GM12878 (cell line): ENCODE data around the gene ADCYAP1. TPM values are rescaled to one million over a fixed set of nuclear protein-coding genes. Genes with fewer than 3 reads are reported as not detected.

ENCODE experiments used
- ATAC-seq: fragments of 200-7000 bp; cut with Tn5 transposase; 3 replicates; pipeline ENCODE4 v1.9.1; 2020; ENCODE audit warnings: mild to moderate bottlenecking, moderate library complexity
- BruUV-seq: library from RNA; stranded (reverse); fragments of 400-500 nt; replicated peaks from 2 replicates; lab custom pipeline; 2021; lab: Mats Ljungman, UMichigan
- CTCF ChIA-PET: fragments of 300-600 bp; sonication (Branson Sonifier 250); formaldehyde crosslinking; extraction: SDS; loops from one replicate; lab custom pipeline; 2021; ENCODE audit warnings: inconsistent platforms; lab: Yijun Ruan, JAX
- POLR2A ChIA-PET: fragments of 350-600 bp; formaldehyde crosslinking; extraction: SDS; loops from one replicate; lab custom pipeline; 2021; ENCODE audit warnings: inconsistent platforms; lab: Charles Lee
- RAD21 ChIA-PET: fragments of 300-600 bp; sonication (Branson Sonifier 250); formaldehyde crosslinking; loops from one replicate; lab custom pipeline; 2023; ENCODE audit warnings: antibody characterized with exemption; ENCODE audit not compliant: unreplicated experiment; lab: Charles Lee
- SMC1A ChIA-PET: fragments of 300-600 bp; sonication (Branson Sonifier 250); formaldehyde crosslinking; loops from one replicate; lab custom pipeline; 2023; ENCODE audit not compliant: unreplicated experiment, uncharacterized antibody; lab: Charles Lee
- DNase-seq: peaks from one replicate; pipeline ENCODE4 v3.0.0-alpha.2; 2011; ENCODE audit warnings: low read depth, low spot score
- FAIRE-seq: peaks from 3 replicates; lab custom pipeline; 2011; peaks lifted over from hg19 to GRCh38; lab: Jason Lieb, UNC
- H2AFZ ChIP-seq: 2 replicates; pipeline ENCODE4 v1.6.0; 2011; ENCODE audit warnings: low read depth, low read length, control low read depth; ENCODE audit not compliant: control insufficient read depth
- H3K27ac ChIP-seq: 2 replicates; pipeline ENCODE4 v1.5.1; 2011; ENCODE audit warnings: control low read depth; ENCODE audit not compliant: control insufficient read depth, insufficient read depth
- H3K27me3 ChIP-seq, 2 experiments: replicated peaks in 1 of 2; 2 replicates each; pipeline versions ENCODE4 v1.6.0 to v1.6.1; 2011; ENCODE audit warnings: low read length in 1 of 2; ENCODE audit not compliant: control insufficient read depth in 2 of 2, insufficient read depth in 2 of 2
- H3K36me3 ChIP-seq, 2 experiments: 2 replicates each; pipeline ENCODE4 v1.5.1; 2011; ENCODE audit warnings: low read length in 1 of 2; ENCODE audit not compliant: control insufficient read depth in 2 of 2, insufficient read depth in 2 of 2
- H3K4me1 ChIP-seq: 2 replicates; pipeline ENCODE4 v1.6.1; 2011; ENCODE audit warnings: mild to moderate bottlenecking, low read length, moderate library complexity, mixed read lengths; ENCODE audit not compliant: control insufficient read depth, insufficient read depth
- H3K4me2 ChIP-seq: 2 replicates; pipeline ENCODE4 v1.6.0; 2011; ENCODE audit warnings: control low read depth; ENCODE audit not compliant: control insufficient read depth, insufficient read depth
- H3K4me3 ChIP-seq: fragments of 200-600 bp; sonication (generic); 2 replicates; pipeline ENCODE4 v1.5.1; 2016
- H3K79me2 ChIP-seq: 2 replicates; pipeline ENCODE4 v1.6.0; 2011; ENCODE audit warnings: low read length; ENCODE audit not compliant: control insufficient read depth, insufficient read depth
- H3K9ac ChIP-seq: 2 replicates; pipeline ENCODE4 v1.8.0; 2011; ENCODE audit warnings: low read length, control low read depth, mixed read lengths; ENCODE audit not compliant: control insufficient read depth, insufficient read depth
- H3K9me3 ChIP-seq: replicated peaks from 3 replicates; pipeline ENCODE4 v1.5.1; 2011; ENCODE audit warnings: mild to moderate bottlenecking, low read length; ENCODE audit not compliant: control insufficient read depth, insufficient read depth
- H4K20me1 ChIP-seq: 2 replicates; pipeline ENCODE4 v1.6.0; 2011; ENCODE audit not compliant: control insufficient read depth, insufficient read depth
- EZH2 ChIP-seq: IDR thresholded peaks from 2 replicates; pipeline ENCODE4 v1.6.1; 2012; ENCODE audit warnings: low read depth, mild to moderate bottlenecking, control low read depth, inconsistent platforms, low read length, borderline replicate concordance; ENCODE audit not compliant: control insufficient read depth
- FOS ChIP-seq: IDR thresholded peaks from 3 replicates; pipeline ENCODE4 v1.6.1; 2011; ENCODE audit warnings: borderline replicate concordance; ENCODE audit not compliant: insufficient read length; ENCODE audit errors: extremely low read depth
- HDAC6 ChIP-seq: fragments of 200-600 bp; sonication (generic); IDR thresholded peaks from one replicate; pipeline ENCODE4 v1.8.0; 2017; ENCODE audit warnings: antibody characterized with exemption; ENCODE audit not compliant: unreplicated experiment
- PAX5 ChIP-seq: IDR thresholded peaks from 2 replicates; pipeline ENCODE4 v1.6.1; 2011; ENCODE audit warnings: low read depth, low read length, borderline replicate concordance
- ZBED1 ChIP-seq: IDR thresholded peaks from 2 replicates; pipeline ENCODE4 v1.6.1; 2016; ENCODE audit warnings: borderline replicate concordance
- ZBTB33 ChIP-seq: fragments of 450-650 bp; IDR thresholded peaks from 2 replicates; pipeline ENCODE4 v1.6.1; 2017; ENCODE audit warnings: mild to moderate bottlenecking
- WGBS: methylation state at CpG from one replicate; pipeline ENCODE4 v1.1.6; 2016; ENCODE audit warnings: low lambda C conversion rate; ENCODE audit not compliant: insufficient replicate concordance, insufficient coverage; ENCODE audit errors: missing lambda C conversion rate; 5-methylcytosine and 5-hydroxymethylcytosine counted together
- in situ Hi-C: fragments of 300-500 bp; cut with MboI; formaldehyde crosslinking; loops from 9 replicates; pipeline ENCODE4 v1.14.3; 2018; ENCODE audit warnings: mixed read lengths
- intact Hi-C: fragments of 100-400 bp; cut with micrococcal nuclease; formaldehyde crosslinking; loops from one replicate; pipeline ENCODE4 v1.14.2; 2022; ENCODE audit not compliant: unreplicated experiment
- polyA plus RNA-seq, 11 experiments: library from polyadenylated mRNA; depleted of rRNA in 4 of 11; unstranded in 6 of 11; stranded (reverse) in 5 of 11; fragments of >200 nt; fragmentation: Nextera tagmentation in 4 of 11; fragmentation: Illumina TruSeq in 1 of 11; extraction: Ambion mirVana in 4 of 11; extraction: Trizol in 1 of 11; gene quantifications; 1 replicate in 1 of 11; 2 replicates in 10 of 11; pipeline versions ENCODE4 v1.2.1 to v1.2.3, GENCODE V29; 2011 to 2016; ENCODE audit warnings: inconsistent platforms in 2 of 11, missing spikeins in 2 of 11, low read depth in 1 of 11
- total RNA-seq, 4 experiments: library from RNA; depleted of rRNA in 3 of 4; stranded (reverse); fragments of >200 nt in 3 of 4; fragmentation: Illumina TruSeq in 1 of 4; extraction: Trizol in 1 of 4; gene quantifications; 2 replicates each; pipeline versions ENCODE4 v1.2.1 to v1.2.3, GENCODE V29; 2013 to 2021

Gene ADCYAP1
- total and polyA plus RNA-seq, 10 of the 15 experiments (the other 5 are each of a cell fraction or from before 2014, with no cell fraction given): 0.02 TPM; not detected in 9

- TF ChIP-seq ZBTB33 (no peak), EZH2 (no peak)
Observed at GRCh38 chr18:904218-905090, at the start of gene ADCYAP1 (continued).

GRCh38 chr18:857986-858385 lies 46.7 kb upstream of the ADCYAP1 start:
- Histone ChIP-seq H3K27me3 (no peaks in the 10 kb centered on the region), H3K9me3 (no peaks in the 10 kb centered on the region), H3K27ac (no peak overlapping the region), H2AFZ (no peak overlapping the region), H3K4me3 (no peak overlapping the region), H3K4me2 (no peak overlapping the region), H3K9ac (no peak overlapping the region), H3K4me1 (no peaks in the 10 kb centered on the region), H4K20me1 (no peaks in the 10 kb centered on the region), H3K36me3 (no peaks in the 10 kb centered on the region), H3K79me2 (no peaks in the 10 kb centered on the region)
- in situ Hi-C loops (loop anchor here (5.0 to 25.0 kb wide), 3 partner anchors 49 to 1229 kb away; no protein-coding TSS in a partner anchor), intact Hi-C loops (no loop called here)
- DNase-seq (no peak), ATAC-seq (no peak), FAIRE-seq (no peak)
- ChIA-PET SMC1A (interaction anchor here (2.0 kb wide), 1 partner anchor 28 kb away, joined by 4 read pairs; no protein-coding TSS in a partner anchor), POLR2A (interaction anchor here (0.6 kb wide), 1 partner anchor 203 kb away, joined by 4 read pairs; no protein-coding TSS in a partner anchor), RAD21 (no interaction called here), CTCF (interaction anchor here (1.2 kb wide), 1 partner anchor 28 kb away, joined by 3 read pairs; no protein-coding TSS in a partner anchor)
- 20% methylated on average over 2 of the region's 2 CpGs for WGBS
- TF ChIP-seq ZBED1 (no peak), PAX5 (no peak), FOS (no peak), HDAC6 (no peak)
- BruUV-seq: no TSS peak
